AG08395 (cell line): Measurements from ENCODE around the gene SPX.

ENCODE experiments used
- DNase-seq: peaks from one replicate; pipeline ENCODE4 v3.0.0; 2012; ENCODE audit warnings: mixed read lengths, low spot score

The SPX gene

DNA sequence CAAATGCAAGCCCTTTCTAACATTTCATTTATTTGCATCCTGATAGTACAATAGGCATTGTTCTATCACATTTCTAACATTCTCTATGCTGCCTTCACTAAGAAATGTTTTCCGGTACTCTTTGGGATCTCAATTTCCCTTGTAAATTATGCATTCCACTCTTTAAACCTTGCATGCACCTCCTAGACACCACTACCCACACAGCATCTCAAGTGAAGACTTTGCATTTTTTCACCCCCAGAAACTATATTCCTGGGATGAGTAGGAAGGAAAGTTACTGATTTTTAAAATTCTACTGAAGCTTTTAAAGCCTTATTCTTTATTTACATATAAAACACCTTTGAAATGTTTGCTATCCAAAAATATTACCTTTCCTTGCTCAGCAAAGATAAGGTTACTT is 51.4 kb downstream of the SPX start:
- DNase-seq: no peak

DNA sequence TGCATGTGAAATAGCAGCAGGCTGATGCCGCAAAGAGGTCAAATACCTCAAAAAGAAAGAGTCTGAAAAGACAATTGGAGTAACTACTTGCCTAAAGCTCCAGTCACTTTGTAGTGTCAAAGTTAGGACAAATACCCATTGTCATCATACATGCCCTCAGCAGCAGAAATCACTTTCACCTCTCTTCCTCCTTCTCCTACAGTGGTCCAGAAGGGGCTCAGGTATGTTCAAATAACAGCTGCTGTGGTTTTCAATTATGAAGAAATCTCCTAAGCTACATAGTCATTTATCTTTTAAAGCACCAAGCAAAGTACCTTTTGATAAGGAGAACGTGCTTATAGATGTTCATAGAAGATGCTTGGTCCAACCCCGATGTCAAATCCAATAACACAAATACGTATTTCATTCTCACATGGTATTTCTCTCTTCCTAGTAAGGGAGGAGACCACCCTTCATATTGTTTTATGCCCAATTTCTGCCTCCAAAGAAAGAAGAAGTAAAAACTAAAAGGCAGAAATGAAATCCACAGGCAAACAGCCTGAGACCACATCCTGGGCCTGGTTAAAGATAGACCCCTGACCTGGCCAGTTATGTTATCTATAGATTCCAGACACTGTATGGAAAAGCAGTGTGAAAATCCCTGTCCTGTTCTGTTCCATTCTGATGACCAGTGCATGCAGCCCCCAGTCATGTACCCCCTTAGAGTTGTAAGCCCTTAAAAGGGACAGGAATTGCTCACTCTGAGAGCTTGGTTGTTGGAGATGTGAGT is 54.8 kb downstream of the SPX start:
- no peak for DNase-seq
